Measurements from ENCODE around the gene PITPNM3.
"Not testable (repeated sequence)": the region's sequence is repeated elsewhere in the genome, so short reads cannot be mapped to it uniquely, and the experiment has no call there.

The PITPNM3 gene

GRCh38 chr17:6556121-6557039, at the start of gene PITPNM3:
Gene PITPNM3, minus strand, starts transcription at chr17:6556555. Its CDS starts 149 bp downstream, at chr17:6556406.
- no peak for DNase-seq (ENCODE audit: low read depth in 2 of 2)

GRCh38 chr17:6605142-6605541, 48.8 kb upstream of the PITPNM3 start:
- DNase-seq (ENCODE audit: low read depth in 2 of 2), result no peak

- no peak for DNase-seq (ENCODE audit: low read depth in 2 of 2)
These were observed 47.5 kb upstream of the PITPNM3 start for GRCh38 chr17:6603744-6604325.

GRCh38 chr17:6602141-6602540, 45.8 kb upstream of the PITPNM3 start:
- DNase-seq (ENCODE audit: low read depth in 2 of 2), result no peak

- DNase-seq (ENCODE audit: low read depth in 2 of 2), result no peak
These were observed 43.0 kb upstream of the PITPNM3 start for GRCh38 chr17:6599364-6599763.

GRCh38 chr17:6597727-6598126, 41.4 kb upstream of the PITPNM3 start:
- no peak for DNase-seq (ENCODE audit: low read depth in 2 of 2)

- no peak for DNase-seq (ENCODE audit: low read depth in 2 of 2)
These were observed 40.6 kb upstream of the PITPNM3 start for GRCh38 chr17:6596941-6597340.

- DNase-seq (ENCODE audit: low read depth in 2 of 2), result no peak
These were observed 40.2 kb upstream of the PITPNM3 start for GRCh38 chr17:6596511-6596910.

GRCh38 chr17:6596081-6596480, 39.7 kb upstream of the PITPNM3 start:
- DNase-seq (ENCODE audit: low read depth in 2 of 2), result no peak

GRCh38 chr17:6593371-6593770, 37.0 kb upstream of the PITPNM3 start:
- DNase-seq (ENCODE audit: low read depth in 2 of 2), result not testable (repeated sequence)

GRCh38 chr17:6592173-6592572, 35.8 kb upstream of the PITPNM3 start:
- no peak for DNase-seq (ENCODE audit: low read depth in 2 of 2)

GRCh38 chr17:6591599-6592158, 35.3 kb upstream of the PITPNM3 start:
- no peak for DNase-seq (ENCODE audit: low read depth in 2 of 2)

GRCh38 chr17:6589266-6589946, 33.1 kb upstream of the PITPNM3 start:
- DNase-seq (ENCODE audit: low read depth in 2 of 2), result no peak

GRCh38 chr17:6588165-6588564, 31.8 kb upstream of the PITPNM3 start:
- no peak for DNase-seq (ENCODE audit: low read depth in 2 of 2)

GRCh38 chr17:6587310-6587709, 31.0 kb upstream of the PITPNM3 start:
- no peak for DNase-seq (ENCODE audit: low read depth in 2 of 2)

GRCh38 chr17:6583411-6583810, 27.1 kb upstream of the PITPNM3 start:
- no peak for DNase-seq (ENCODE audit: low read depth in 2 of 2)

GRCh38 chr17:6580625-6581024, 24.3 kb upstream of the PITPNM3 start:
- DNase-seq (ENCODE audit: low read depth in 2 of 2), result no peak

- DNase-seq (ENCODE audit: low read depth in 2 of 2), result no peak
These were observed 22.1 kb upstream of the PITPNM3 start for GRCh38 chr17:6578491-6578890.

GRCh38 chr17:6577686-6578263, 21.4 kb upstream of the PITPNM3 start:
- no peak for DNase-seq (ENCODE audit: low read depth in 2 of 2)

- no peak for DNase-seq (ENCODE audit: low read depth in 2 of 2)
These were observed 19.9 kb upstream of the PITPNM3 start for GRCh38 chr17:6576038-6576785.

GRCh38 chr17:6575596-6575988, 19.2 kb upstream of the PITPNM3 start:
- DNase-seq (ENCODE audit: low read depth in 2 of 2), result no peak

Data from stimulated activated CD8-positive, alpha-beta memory T cell treated with anti-CD3 and anti-CD28 coated beads, Interleukin-2, amount 100 ng/mL, for 1 hour (primary cell).